GM19240 (cell line): ENCODE data around the gene RALGDS.
A peak's percentile ranks its signal among the peaks of the same experiment; 100 is the strongest.
"Not testable (repeated sequence)": the region's sequence is repeated elsewhere in the genome, so short reads cannot be mapped to it uniquely, and the experiment has no call there.

ENCODE experiments used
- DNase-seq: peaks from one replicate; pipeline ENCODE4 v3.0.0; 2011; ENCODE audit warnings: low spot score; ENCODE audit not compliant: insufficient read length

The RALGDS gene

GRCh38 chr9:133070985-133071384 lies 50.1 kb downstream of the RALGDS start:
- not testable (repeated sequence) for DNase-seq

- not testable (repeated sequence) for DNase-seq
These were observed 50.5 kb downstream of the RALGDS start for GRCh38 chr9:133070500-133070961.

GRCh38 chr9:133068431-133068830 lies 52.6 kb downstream of the RALGDS start:
- DNase-seq: not testable (repeated sequence)

- no peak for DNase-seq
These were observed 53.2 kb downstream of the RALGDS start for GRCh38 chr9:133067813-133068212.

GRCh38 chr9:133067006-133067405 lies 54.0 kb downstream of the RALGDS start:
- no peak for DNase-seq

GRCh38 chr9:133066181-133066983 lies 54.7 kb downstream of the RALGDS start:
- no peak for DNase-seq

GRCh38 chr9:133065070-133065388 lies 56.0 kb downstream of the RALGDS start:
- DNase-seq: no peak

- no peak for DNase-seq
These were observed 56.6 kb downstream of the RALGDS start for GRCh38 chr9:133064241-133065069.

- no peak for DNase-seq
These were observed 57.4 kb downstream of the RALGDS start for GRCh38 chr9:133063500-133064231.

GRCh38 chr9:133063159-133063499 lies 57.9 kb downstream of the RALGDS start:
- DNase-seq: no peak

GRCh38 chr9:133062569-133062968 lies 58.5 kb downstream of the RALGDS start:
- not testable (repeated sequence) for DNase-seq

GRCh38 chr9:133061764-133062145 lies 59.3 kb downstream of the RALGDS start, which contains the start of gene CEL:
Gene CEL, plus strand, starts transcription at chr9:133061981. Its CDS starts 22 bp downstream, at chr9:133062003.
- not testable (repeated sequence) for DNase-seq

- not testable (repeated sequence) for DNase-seq
These were observed 59.8 kb downstream of the RALGDS start for GRCh38 chr9:133061019-133061763.

- DNase-seq: no peak
These were observed 60.6 kb downstream of the RALGDS start for GRCh38 chr9:133060417-133060841.

- no peak for DNase-seq
These were observed 61.4 kb downstream of the RALGDS start for GRCh38 chr9:133059623-133060022.

GRCh38 chr9:133058550-133059320 lies 62.3 kb downstream of the RALGDS start:
- DNase-seq: peak; percentile 56

GRCh38 chr9:133058071-133058470 lies 63.0 kb downstream of the RALGDS start:
- DNase-seq: no peak

- DNase-seq: no peak
These were observed 63.5 kb downstream of the RALGDS start for GRCh38 chr9:133057553-133057952.

- no peak for DNase-seq
These were observed 64.0 kb downstream of the RALGDS start for GRCh38 chr9:133057006-133057405.

GRCh38 chr9:133056533-133056932 lies 64.5 kb downstream of the RALGDS start:
- no peak for DNase-seq
